ENCODE data around the gene AVPR2.

- TF ChIP-seq CTCF (tag by site-specific recombination; IDR thresholded peaks at IDR 0.05) = peak; percentile 52
- TF ChIP-seq ZNF707 (tag by site-specific recombination; IDR thresholded peaks at IDR 0.05) = no peak
Measured at GRCh38 chrX:153884590-153884989, 19.9 kb upstream of the AVPR2 start.
